ENCODE data around the gene NUP210L. TPM values are rescaled to one million over a fixed set of nuclear protein-coding genes. Genes with fewer than 3 reads are reported as not detected.

The NUP210L gene
- total RNA-seq, 1 experiment from 2014 or later, result 0.03 TPM

DNA sequence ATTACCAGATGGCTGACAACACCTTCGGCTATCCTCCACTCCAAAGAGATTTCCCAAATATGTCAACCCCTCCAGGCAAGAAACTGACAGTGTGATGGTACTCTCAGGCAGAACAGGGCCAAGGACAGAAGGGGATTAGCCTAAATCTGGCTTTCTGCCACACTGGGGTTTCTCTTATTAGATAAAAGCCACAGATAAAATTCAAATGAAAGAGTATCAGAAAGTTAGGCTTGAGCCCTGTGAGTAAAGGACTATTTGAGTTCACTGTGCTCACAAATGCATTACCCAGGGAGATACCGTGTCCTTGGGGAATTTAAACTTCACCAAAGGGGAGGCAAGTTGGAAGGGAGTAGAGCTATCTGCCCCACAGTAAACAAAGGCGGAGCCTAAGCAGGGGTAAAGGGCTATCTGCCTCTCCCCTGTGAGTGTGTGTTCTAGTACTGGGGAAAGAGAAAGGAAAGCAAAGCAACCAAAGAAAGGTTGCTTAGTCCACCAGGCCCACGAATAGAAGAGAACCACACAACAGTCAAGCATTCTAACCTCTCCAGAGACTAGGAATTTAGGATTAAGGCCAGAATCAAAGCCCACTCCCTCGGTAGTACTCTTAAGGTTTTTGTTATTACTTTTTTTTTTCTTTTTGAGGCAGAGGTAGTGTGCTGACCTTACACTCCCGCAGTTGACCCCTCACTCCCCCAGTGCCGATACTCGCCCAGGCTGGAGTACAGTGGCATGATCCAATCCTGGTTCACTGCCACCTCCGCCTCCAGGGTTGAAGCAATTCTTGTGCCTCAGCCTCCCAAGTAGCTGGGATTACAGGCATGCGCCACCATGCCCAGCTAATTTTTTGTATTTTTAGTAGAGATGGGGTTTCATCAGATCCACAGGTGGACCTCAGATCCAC, 24.3 kb upstream of the NUP210L start:
- peaks cover 6% of the 10 kb centered on the region for H3K36me3 ChIP-seq (replicated peaks; ENCODE audit: control insufficient read depth, insufficient read depth, low read length)
- H3K4me3 ChIP-seq (ENCODE audit: insufficient read depth, low read depth, low read length), result no peak overlapping the region
- H3K27me3 ChIP-seq (ENCODE audit: control insufficient read depth, insufficient read depth, low read length), result no peaks in the 10 kb centered on the region
- DNase-seq, result peak; percentile 26

DNA sequence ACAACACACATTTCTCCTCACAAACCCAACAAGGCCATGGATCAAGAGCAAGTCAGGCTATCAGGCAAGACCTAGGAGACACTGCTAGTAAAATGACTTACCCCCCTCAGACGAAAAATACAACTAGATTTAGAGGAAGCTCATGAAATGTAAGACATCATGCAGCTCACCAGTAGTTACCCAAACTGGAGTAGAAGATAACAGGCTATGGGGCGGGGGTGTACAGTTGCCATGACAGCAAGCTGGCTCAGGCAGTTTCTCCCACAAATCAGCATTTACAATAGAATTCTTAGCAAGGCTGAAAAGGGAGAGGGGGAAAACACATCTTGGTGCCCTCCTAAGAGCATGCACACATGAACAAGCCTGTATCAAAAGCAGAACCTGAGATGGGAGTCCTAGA, 23.1 kb upstream of the NUP210L start:
- no peak overlapping the region for H3K4me3 ChIP-seq (ENCODE audit: insufficient read depth, low read depth, low read length)
- no peak for DNase-seq
- no peaks in the 10 kb centered on the region for H3K27me3 ChIP-seq (ENCODE audit: control insufficient read depth, insufficient read depth, low read length)
- H3K36me3 ChIP-seq (replicated peaks; ENCODE audit: control insufficient read depth, insufficient read depth, low read length), result peaks cover 8% of the 10 kb centered on the region

DNA sequence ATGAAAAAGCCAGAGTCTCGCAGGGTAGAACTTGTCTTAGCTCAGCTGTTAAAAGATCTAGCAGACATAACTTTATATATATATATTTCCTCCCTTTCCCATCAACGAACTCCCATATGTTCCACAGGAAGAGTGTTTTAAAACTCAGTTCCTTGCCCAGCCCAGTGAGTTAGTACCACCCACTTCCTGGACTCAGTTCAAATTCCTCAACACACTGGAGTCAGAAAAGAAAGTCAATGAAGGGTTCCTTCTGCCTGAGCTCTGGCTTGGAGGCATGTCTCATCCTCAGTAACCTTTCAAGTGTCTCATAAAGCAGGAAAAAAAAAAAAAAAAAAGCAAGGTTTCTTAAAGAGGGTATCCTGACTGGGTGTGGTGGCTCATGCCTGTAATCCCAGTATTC, 21.5 kb upstream of the NUP210L start:
- DNase-seq, result no peak
- Histone ChIP-seq H3K27me3 (ENCODE audit: control insufficient read depth, insufficient read depth, low read length) (no peaks in the 10 kb centered on the region), H3K4me3 (ENCODE audit: insufficient read depth, low read depth, low read length) (no peak overlapping the region), H3K36me3 (replicated peaks; ENCODE audit: control insufficient read depth, insufficient read depth, low read length) (peaks cover 22% of the 10 kb centered on the region)

DNA sequence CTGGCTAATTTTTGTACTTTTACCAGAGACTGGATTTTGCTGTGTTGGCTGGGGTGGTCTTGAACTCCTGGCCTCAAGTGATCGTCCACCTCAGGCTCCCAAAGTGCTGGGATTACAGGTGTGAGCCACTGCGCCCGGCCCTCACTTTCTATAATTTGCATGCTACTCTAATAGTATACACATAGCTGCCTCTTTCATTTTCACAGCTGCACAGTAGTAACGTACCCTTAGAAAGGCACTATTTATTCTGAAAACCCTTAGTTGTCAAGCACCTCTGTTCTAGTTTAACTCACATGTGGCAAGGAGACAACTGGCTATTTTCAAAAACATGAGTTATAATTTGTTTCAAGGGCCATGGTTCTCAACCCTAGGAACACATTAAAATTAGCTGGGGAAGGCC, 19.8 kb upstream of the NUP210L start:
- Histone ChIP-seq H3K36me3 (replicated peaks; ENCODE audit: control insufficient read depth, insufficient read depth, low read length) (peaks cover 39% of the 10 kb centered on the region), H3K27me3 (ENCODE audit: control insufficient read depth, insufficient read depth, low read length) (no peaks in the 10 kb centered on the region), H3K4me3 (ENCODE audit: insufficient read depth, low read depth, low read length) (no peak overlapping the region)
- no peak for DNase-seq

DNA sequence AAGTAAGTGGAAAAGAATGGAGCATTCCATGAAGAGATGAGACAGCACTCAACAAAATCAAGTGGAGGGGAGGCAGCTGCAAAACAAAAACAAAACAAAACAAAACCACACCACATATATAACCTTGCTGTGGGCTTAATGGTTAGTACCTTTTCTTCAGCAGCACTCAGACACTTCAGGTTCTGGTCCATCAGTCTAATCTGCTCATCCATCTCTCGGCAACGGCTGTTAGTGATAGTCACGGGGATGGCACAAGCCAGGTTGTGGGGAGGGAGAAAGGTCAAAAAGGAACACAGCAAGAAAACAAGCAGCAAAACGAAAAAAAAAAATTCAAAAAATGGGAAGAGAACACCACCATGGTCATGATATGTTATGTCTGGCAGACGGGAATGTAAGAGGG, 17.0 kb upstream of the NUP210L start:
- DNase-seq, result no peak
- Histone ChIP-seq H3K27me3 (ENCODE audit: control insufficient read depth, insufficient read depth, low read length) (no peaks in the 10 kb centered on the region), H3K36me3 (replicated peaks; ENCODE audit: control insufficient read depth, insufficient read depth, low read length) (peaks cover 55% of the 10 kb centered on the region)

DNA sequence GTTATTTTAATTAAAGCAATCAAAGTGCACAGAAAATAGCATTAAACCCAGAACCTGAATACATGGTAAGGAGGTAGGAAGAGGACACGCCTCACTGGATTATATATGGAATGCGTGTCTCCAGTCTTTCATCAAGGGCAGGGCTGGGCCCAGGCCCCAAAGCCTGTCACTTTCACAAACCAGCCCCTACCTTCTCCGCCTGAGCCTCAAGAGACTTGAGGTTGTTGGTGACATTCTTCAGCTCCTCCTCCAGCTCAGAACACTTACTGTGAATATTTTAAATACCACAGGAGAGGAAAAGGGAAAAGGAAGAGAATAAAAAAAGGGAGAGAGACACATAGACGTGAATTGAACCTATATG, 16.3 kb upstream of the NUP210L start:
- DNase-seq, result no peak
- Histone ChIP-seq H3K4me3 (ENCODE audit: insufficient read depth, low read depth, low read length) (no peak overlapping the region), H3K36me3 (replicated peaks; ENCODE audit: control insufficient read depth, insufficient read depth, low read length) (peaks cover 55% of the 10 kb centered on the region), H3K27me3 (ENCODE audit: control insufficient read depth, insufficient read depth, low read length) (no peaks in the 10 kb centered on the region)

More for the DNA sequence above, 17.0 kb upstream of the NUP210L start:
- no peak overlapping the region for H3K4me3 ChIP-seq (ENCODE audit: insufficient read depth, low read depth, low read length)

DNA sequence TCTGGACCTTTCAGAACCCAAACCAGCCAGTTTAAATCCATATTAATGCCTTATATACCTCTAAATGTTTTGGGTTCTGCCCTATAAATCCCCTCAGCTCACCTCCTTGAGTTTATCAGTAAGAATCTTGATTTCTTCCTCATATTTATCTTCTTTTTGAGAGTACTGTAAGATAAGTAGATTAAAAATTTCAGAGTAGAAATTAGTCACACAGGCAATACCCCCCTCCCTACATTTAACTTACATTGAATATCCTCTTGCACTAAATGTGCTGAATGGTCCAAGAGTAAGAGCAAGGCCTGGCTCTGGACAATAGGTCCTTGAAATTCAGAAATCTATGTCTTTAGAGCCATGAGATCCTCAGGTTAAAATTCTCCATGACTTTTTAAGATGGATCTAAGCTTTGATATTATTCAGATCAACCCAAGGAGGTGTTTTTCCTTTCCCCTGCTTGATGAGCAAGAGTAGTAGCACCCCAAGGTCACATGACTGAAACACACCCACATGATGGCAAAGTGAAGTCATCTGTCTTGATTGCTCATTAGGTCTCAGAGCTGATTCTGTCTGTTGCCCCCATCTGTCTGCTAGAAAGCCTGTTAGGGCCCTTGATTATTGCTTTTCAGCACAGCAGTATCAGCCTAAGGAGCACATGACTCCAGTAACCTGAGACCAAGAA, 15.8 kb upstream of the NUP210L start:
- Histone ChIP-seq H3K27me3 (ENCODE audit: control insufficient read depth, insufficient read depth, low read length) (no peaks in the 10 kb centered on the region), H3K4me3 (ENCODE audit: insufficient read depth, low read depth, low read length) (no peak overlapping the region), H3K36me3 (replicated peaks; ENCODE audit: control insufficient read depth, insufficient read depth, low read length) (peaks cover 58% of the 10 kb centered on the region)
- no peak for DNase-seq

DNA sequence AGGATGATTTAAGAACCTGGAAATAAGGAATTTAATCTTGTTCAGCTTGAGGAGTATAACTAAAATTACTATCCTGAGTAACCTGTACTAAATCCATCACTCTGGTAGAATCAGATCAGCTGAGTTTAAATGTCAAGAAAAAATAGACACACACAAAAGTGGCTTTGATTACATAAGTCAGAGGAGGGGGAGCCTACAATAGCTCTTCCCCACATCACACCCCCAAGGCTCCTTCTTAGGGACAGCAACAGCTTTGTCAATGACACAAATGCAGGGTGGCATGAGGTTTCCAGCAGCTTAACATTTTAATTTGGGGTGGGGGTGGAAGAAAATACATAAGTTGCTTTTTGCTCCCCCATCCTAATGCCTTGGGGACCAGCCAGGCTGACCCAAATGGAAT, 12.6 kb upstream of the NUP210L start:
- H3K36me3 ChIP-seq (replicated peaks; ENCODE audit: control insufficient read depth, insufficient read depth, low read length), result peaks cover 63% of the 10 kb centered on the region
- no peak overlapping the region for H3K4me3 ChIP-seq (ENCODE audit: insufficient read depth, low read depth, low read length)
- no peaks in the 10 kb centered on the region for H3K27me3 ChIP-seq (ENCODE audit: control insufficient read depth, insufficient read depth, low read length)
- no peak for DNase-seq

DNA sequence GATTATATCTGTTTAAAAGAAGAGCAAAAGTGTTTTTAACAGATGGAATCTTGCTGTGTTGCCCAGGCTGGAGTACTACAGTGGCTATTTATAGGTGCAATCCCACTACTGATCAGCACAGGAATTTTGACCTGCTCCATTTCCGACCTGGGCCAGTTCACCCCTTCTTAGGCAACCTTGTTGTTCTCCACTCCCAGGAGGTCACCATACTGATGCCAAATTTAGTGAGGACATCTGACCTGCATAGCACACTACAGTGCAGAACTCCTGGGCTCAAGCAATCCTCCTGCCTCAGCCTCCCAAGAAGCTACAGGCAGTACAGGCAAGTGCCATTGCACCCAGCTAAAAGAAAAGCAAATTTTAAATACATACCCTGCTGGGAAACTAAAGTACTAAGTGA, 11.3 kb upstream of the NUP210L start:
- H3K36me3 ChIP-seq (replicated peaks; ENCODE audit: control insufficient read depth, insufficient read depth, low read length), result peaks cover 56% of the 10 kb centered on the region
- no peak overlapping the region for H3K4me3 ChIP-seq (ENCODE audit: insufficient read depth, low read depth, low read length)
- no peak for DNase-seq
- H3K27me3 ChIP-seq (ENCODE audit: control insufficient read depth, insufficient read depth, low read length), result no peaks in the 10 kb centered on the region

DNA sequence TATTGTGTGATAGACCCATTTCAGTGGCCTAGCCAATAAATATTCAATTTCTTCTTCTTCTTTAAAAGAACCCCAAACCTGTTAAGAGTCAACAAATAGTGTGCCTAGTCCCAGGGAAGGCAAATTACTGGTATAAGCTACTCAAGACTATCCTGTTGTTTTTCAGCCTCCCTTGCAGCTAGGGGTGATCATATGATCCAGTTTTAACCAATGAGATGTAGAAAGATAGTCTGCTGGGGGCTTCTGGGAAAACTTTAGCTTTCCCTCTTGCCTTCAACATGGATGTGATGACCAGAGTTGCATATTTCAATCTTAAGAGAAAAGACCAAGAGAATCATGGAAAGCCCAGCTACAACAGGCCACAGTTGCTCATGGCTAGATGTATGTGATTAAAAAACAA, 4.7 kb upstream of the NUP210L start:
- no peak overlapping the region for H3K4me3 ChIP-seq (ENCODE audit: insufficient read depth, low read depth, low read length)
- H3K27me3 ChIP-seq (ENCODE audit: control insufficient read depth, insufficient read depth, low read length), result no peaks in the 10 kb centered on the region
- no peak for DNase-seq
- H3K36me3 ChIP-seq (replicated peaks; ENCODE audit: control insufficient read depth, insufficient read depth, low read length), result peaks cover 30% of the 10 kb centered on the region

DNA sequence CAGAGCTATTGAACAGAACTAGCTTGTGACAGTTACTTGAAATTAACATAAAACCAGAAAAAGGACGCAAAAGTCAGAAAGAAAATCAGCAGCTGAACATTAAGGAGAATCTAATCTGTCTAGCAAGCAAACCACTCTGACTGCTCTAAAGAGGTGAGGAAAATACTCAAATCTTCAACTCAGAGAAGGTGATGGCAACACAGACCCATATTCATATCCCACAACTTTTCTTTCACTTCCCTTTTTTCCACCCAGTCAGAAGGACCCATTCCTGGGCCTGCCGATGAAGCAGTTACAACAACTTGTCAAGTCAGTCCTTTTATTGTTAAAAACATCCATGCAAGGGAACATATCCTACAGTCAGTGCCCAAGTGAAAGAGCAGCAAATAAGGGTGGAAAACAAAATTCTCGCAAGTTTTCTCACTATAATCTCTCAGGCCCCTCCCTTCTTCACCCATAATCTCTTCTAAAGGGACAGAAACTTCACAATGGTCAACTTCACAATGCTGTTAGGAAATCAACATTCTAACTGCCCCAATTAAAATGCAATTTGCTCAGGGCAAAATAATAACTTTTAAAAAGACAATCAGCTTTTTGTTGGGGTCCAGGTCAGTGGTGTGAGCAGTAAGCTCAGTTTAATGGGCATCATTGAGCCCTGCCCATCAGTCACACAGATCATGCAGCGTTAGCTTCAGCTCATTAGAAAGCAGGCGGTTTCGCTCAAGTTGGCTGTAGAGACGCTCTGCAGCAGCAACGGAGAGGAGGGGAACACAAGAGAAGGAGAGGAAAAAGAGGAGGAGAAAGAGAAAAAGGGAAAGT, 3.6 kb upstream of the NUP210L start:
- DNase-seq, result no peak
- no peak overlapping the region for H3K4me3 ChIP-seq (ENCODE audit: insufficient read depth, low read depth, low read length)
- no peaks in the 10 kb centered on the region for H3K27me3 ChIP-seq (ENCODE audit: control insufficient read depth, insufficient read depth, low read length)
- H3K36me3 ChIP-seq (replicated peaks; ENCODE audit: control insufficient read depth, insufficient read depth, low read length), result peaks cover 27% of the 10 kb centered on the region

DNA sequence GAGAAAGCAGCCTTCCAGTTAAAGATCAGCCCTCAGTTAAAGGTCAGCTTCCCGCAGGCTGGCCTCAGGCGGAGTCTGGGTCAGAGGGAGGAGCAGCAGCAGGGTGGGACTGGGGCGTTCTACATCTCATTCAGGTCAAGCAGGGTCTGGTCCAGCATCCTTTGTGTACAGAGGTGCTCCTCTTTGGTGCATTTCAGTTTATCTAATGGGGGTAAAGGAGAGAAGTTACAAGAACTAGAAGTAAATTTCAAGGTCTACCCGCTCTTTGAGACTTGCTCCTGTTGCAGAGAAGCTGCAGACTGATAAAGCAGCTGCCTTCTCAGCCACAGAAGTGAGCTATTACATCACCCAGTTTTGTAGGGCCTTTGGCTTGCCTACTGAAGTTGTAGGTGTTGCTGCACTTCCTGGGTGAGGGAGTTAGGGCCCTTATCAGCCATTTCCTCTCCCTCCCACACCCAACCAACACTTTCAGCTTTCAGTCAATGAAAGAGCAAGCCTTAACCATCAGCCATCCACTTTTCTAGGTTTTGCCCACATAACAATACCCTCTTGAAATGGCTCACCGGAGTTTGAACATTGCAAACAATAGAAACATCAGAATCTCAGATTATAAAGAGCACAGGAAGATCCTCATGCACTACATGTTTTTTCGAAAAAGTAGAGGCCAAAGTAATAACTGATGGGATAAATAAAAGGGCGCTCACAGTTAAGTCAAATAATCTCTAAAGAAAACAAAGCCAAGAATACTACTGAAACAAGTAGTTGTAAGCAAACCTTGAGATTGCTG, 2.8 kb upstream of the NUP210L start:
- DNase-seq, result no peak
- Histone ChIP-seq H3K4me3 (ENCODE audit: insufficient read depth, low read depth, low read length) (no peak overlapping the region), H3K36me3 (replicated peaks; ENCODE audit: control insufficient read depth, insufficient read depth, low read length) (peaks cover 23% of the 10 kb centered on the region), H3K27me3 (ENCODE audit: control insufficient read depth, insufficient read depth, low read length) (no peaks in the 10 kb centered on the region)

DNA sequence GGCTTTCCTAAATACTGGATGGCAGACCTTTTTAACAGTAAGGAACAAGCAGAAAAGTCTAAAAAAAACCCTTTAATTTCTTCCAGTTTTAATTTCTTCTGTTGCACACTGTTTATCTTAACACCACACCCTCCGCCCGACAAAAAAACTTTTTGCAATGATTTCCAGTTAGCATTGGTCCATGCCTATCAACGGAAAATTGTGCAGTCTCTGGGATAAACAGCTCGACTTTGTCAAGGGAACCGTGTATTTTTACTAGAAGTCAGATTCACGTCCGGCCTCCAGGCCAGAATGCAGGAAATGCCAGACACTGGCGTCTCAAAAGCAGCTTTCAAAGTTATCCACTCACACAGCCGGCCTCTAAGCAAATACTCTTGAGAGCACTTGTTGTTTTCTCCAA, 378 bp upstream of the NUP210L start:
- H3K4me3 ChIP-seq (ENCODE audit: insufficient read depth, low read depth, low read length), result no peak overlapping the region
- no peaks in the 10 kb centered on the region for H3K27me3 ChIP-seq (ENCODE audit: control insufficient read depth, insufficient read depth, low read length)
- peaks cover 13% of the 10 kb centered on the region for H3K36me3 ChIP-seq (replicated peaks; ENCODE audit: control insufficient read depth, insufficient read depth, low read length)
- no peak for DNase-seq

DNA sequence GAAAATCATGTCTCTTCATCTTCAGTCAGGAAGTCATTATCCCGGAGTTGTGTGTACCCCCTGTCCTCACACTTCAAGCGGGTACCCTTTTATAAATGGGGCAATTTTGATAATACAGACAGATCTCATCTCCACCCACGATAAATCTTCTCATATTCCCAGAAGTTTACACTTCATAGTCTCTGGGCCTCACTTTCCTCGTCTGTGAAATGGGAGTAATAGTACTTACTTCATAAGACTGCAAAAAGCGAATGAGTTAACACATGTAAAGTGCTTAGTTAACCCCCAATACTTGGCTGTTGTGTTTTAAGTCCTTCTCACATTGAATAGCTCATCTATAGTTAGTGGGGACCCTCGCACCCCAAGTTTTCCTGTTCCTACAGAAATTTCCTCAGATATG, 820 bp downstream of the NUP210L start:
- Histone ChIP-seq H3K27me3 (ENCODE audit: control insufficient read depth, insufficient read depth, low read length) (no peaks in the 10 kb centered on the region), H3K36me3 (replicated peaks; ENCODE audit: control insufficient read depth, insufficient read depth, low read length) (peaks cover 9% of the 10 kb centered on the region), H3K4me3 (ENCODE audit: insufficient read depth, low read depth, low read length) (no peak overlapping the region)
- DNase-seq, result no peak

Measured in H7 (cell line).